Erythroblast (primary cell): Measurements from ENCODE around the gene BRF1.

Source experiments
- GATA1 ChIP-seq: IDR thresholded peaks from 2 replicates; pipeline ENCODE4 v1.6.1; 2011; ENCODE audit warnings: low read depth, mild to moderate bottlenecking, control low read depth, low read length, moderate library complexity
- POLR2A ChIP-seq: IDR thresholded peaks from 2 replicates; pipeline ENCODE4 v1.6.1; 2011; ENCODE audit warnings: mild to moderate bottlenecking, low read length

DNA sequence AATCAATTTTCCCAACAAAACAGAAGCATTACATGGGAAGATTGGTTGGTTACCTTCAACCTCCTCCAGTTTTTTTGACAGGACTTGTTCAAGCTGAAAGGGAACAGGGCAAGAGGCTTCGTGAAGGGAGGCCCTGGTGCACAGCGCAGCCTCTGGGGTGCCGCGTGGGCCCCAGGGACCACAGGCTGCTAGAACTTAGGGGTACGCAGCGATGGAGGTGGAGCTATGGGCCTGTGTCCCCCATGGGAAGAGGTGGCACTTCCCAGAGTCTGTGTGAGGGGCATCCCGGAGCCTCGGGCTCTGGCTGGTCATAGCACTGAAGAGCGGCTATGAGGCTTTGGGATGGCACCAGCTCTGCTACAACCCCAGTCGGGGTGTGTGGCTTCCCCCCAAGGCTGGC is 74.6 kb downstream of the BRF1 start:
- TF ChIP-seq POLR2A (no peak), GATA1 (no peak)
